H1 (cell line): ENCODE results near the gene ANXA2. TPM values are rescaled to one million over a fixed set of nuclear protein-coding genes. Genes with fewer than 3 reads are reported as not detected.

Source experiments
- CTCF ChIA-PET: fragments of 300-600 bp; sonication (Branson Sonifier 250); formaldehyde crosslinking; loops from one replicate; lab custom pipeline; 2021; ENCODE audit not compliant: partially characterized antibody; lab: Charles Lee
- POLR2A ChIA-PET: fragments of 300-600 bp; sonication (Branson Sonifier 250); formaldehyde crosslinking; loops from one replicate; lab custom pipeline; 2021; ENCODE audit warnings: inconsistent platforms; ENCODE audit not compliant: partially characterized antibody; lab: Charles Lee
- DNase-seq, 2 experiments: peaks; one replicate each; pipeline versions ENCODE4 v3.0.0 to v3.0.0-alpha.2; 2010 to 2022; ENCODE audit warnings: low spot score in 2 of 2, low read depth in 1 of 2, mixed read lengths in 1 of 2
- FAIRE-seq: peaks from 2 replicates; lab custom pipeline; 2011; peaks lifted over from hg19 to GRCh38; lab: Jason Lieb, UNC
- H2AFZ ChIP-seq: 2 replicates; pipeline ENCODE4 v1.8.1; 2012; ENCODE audit warnings: low read length, inconsistent platforms
- H2AK5ac ChIP-seq: 2 replicates; pipeline ENCODE4 v1.6.1; 2013; ENCODE audit warnings: low read depth, low read length
- H2BK120ac ChIP-seq: replicated peaks from 2 replicates; pipeline ENCODE3; 2013; ENCODE audit warnings: low read depth, low read length, inconsistent platforms
- H2BK12ac ChIP-seq: 2 replicates; pipeline ENCODE4 v1.6.1; 2013; ENCODE audit warnings: low read depth, low read length
- H2BK15ac ChIP-seq: 2 replicates; pipeline ENCODE4 v1.6.1; 2013; ENCODE audit warnings: low read length
- H2BK20ac ChIP-seq: 2 replicates; pipeline ENCODE4 v1.6.1; 2013; ENCODE audit warnings: low read length
- H2BK5ac ChIP-seq: 2 replicates; pipeline ENCODE4 v1.6.1; 2013; ENCODE audit warnings: low read depth, low read length
- H3K14ac ChIP-seq: 2 replicates; pipeline ENCODE4 v1.6.1; 2013; ENCODE audit warnings: inconsistent platforms; ENCODE audit not compliant: insufficient read length
- H3K18ac ChIP-seq: 2 replicates; pipeline ENCODE4 v1.6.1; 2013; ENCODE audit warnings: low read length; ENCODE audit errors: extremely low read depth
- H3K23ac ChIP-seq: 2 replicates; pipeline ENCODE4 v1.6.1; 2013; ENCODE audit warnings: inconsistent platforms; ENCODE audit not compliant: insufficient read length
- H3K23me2 ChIP-seq: 2 replicates; pipeline ENCODE4 v1.6.1; 2013; ENCODE audit warnings: low read depth, low read length
- H3K27ac ChIP-seq: 2 replicates; pipeline ENCODE4 v1.6.1; 2011; ENCODE audit warnings: low read depth, low read length, inconsistent platforms
- H3K27me3 ChIP-seq, 4 experiments: replicated peaks in 1 of 4; 1 replicate in 1 of 4; 2 replicates in 3 of 4; pipeline versions ENCODE4 v1.6.1 to v1.8.1; 2011 to 2013; ENCODE audit warnings: low read length in 3 of 4, mild to moderate bottlenecking in 3 of 4, inconsistent platforms in 2 of 4, mixed read lengths in 2 of 4, moderate library complexity in 1 of 4; ENCODE audit not compliant: control insufficient read depth in 3 of 4, insufficient read depth in 3 of 4; ENCODE audit errors: extremely low read depth in 1 of 4
- H3K36me3 ChIP-seq, 4 experiments: 2 replicates each; pipeline versions ENCODE4 v1.6.1 to v1.8.1; 2011 to 2013; ENCODE audit warnings: mild to moderate bottlenecking in 4 of 4, low read length in 3 of 4, moderate library complexity in 2 of 4, control low read depth in 1 of 4, inconsistent platforms in 1 of 4; ENCODE audit not compliant: insufficient read depth in 4 of 4, control insufficient read depth in 2 of 4
- H3K4ac ChIP-seq: replicated peaks from 2 replicates; pipeline ENCODE3; 2013; ENCODE audit warnings: low read length, low read depth, mixed read lengths, inconsistent platforms; ENCODE audit not compliant: insufficient read length
- H3K4me1 ChIP-seq, 4 experiments: replicated peaks in 1 of 4; 1 replicate in 1 of 4; 2 replicates in 3 of 4; pipeline versions ENCODE4 v1.6.1 to v1.8.1; 2011 to 2013; ENCODE audit warnings: low read length in 3 of 4, inconsistent platforms in 2 of 4, mixed read lengths in 1 of 4; ENCODE audit not compliant: insufficient read depth in 4 of 4, control insufficient read depth in 3 of 4
- H3K4me2 ChIP-seq, 2 experiments: 2 replicates each; pipeline versions ENCODE4 v1.6.1 to v1.8.1; 2011 to 2013; ENCODE audit warnings: low read depth in 2 of 2, low read length in 2 of 2, control low read depth in 1 of 2, inconsistent platforms in 1 of 2, mild to moderate bottlenecking in 1 of 2; ENCODE audit not compliant: insufficient read depth in 1 of 2
- H3K4me3 ChIP-seq, 4 experiments: fragments of 200-600, 300-600 bp in 1 of 4; sonication (generic), shearing (Covaris generic), sonication (Bioruptor Twin) in 1 of 4; 2 replicates each; pipeline versions ENCODE4 v1.5.1 to v1.8.1; 2011 to 2016; ENCODE audit warnings: low read length in 4 of 4, low read depth in 3 of 4, control low read depth in 2 of 4, inconsistent platforms in 2 of 4, mild to moderate bottlenecking in 2 of 4, mixed read lengths in 1 of 4, moderate library complexity in 1 of 4; ENCODE audit not compliant: insufficient read depth in 2 of 4; ENCODE audit errors: extremely low read depth in 1 of 4
- H3K56ac ChIP-seq: replicated peaks from 2 replicates; pipeline ENCODE3; 2013; ENCODE audit warnings: low read depth, mild to moderate bottlenecking, mixed read lengths, low read length, inconsistent platforms; ENCODE audit not compliant: insufficient read length
- H3K79me1 ChIP-seq: 2 replicates; pipeline ENCODE4 v1.6.1; 2013; ENCODE audit warnings: low read depth, low read length, control low read depth
- H3K79me2 ChIP-seq, 2 experiments: 2 replicates each; pipeline versions ENCODE4 v1.6.1 to v1.8.1; 2012 to 2013; ENCODE audit warnings: low read length in 2 of 2, mild to moderate bottlenecking in 2 of 2, inconsistent platforms in 1 of 2; ENCODE audit not compliant: insufficient read depth in 2 of 2, control insufficient read depth in 1 of 2
- H3K9ac ChIP-seq, 4 experiments: replicated peaks in 1 of 4; 1 replicate in 1 of 4; 2 replicates in 3 of 4; pipeline versions ENCODE4 v1.6.1 to v1.8.1; 2011 to 2013; ENCODE audit warnings: low read depth in 3 of 4, low read length in 3 of 4, control low read depth in 2 of 4, mild to moderate bottlenecking in 2 of 4, moderate library complexity in 2 of 4, inconsistent platforms in 1 of 4; ENCODE audit errors: extremely low read depth in 1 of 4
- H3K9me3 ChIP-seq, 2 experiments: 2 replicates each; pipeline versions ENCODE4 v1.6.1 to v1.8.1; 2012 to 2013; ENCODE audit warnings: mild to moderate bottlenecking in 2 of 2, moderate library complexity in 2 of 2, control low read depth in 1 of 2, inconsistent platforms in 1 of 2, low read depth in 1 of 2, low read length in 1 of 2, mixed read lengths in 1 of 2; ENCODE audit not compliant: insufficient read depth in 2 of 2
- H4K20me1 ChIP-seq, 2 experiments: replicated peaks in 1 of 2; 2 replicates each; pipeline versions ENCODE3 to v1.8.1; 2011 to 2013; ENCODE audit warnings: inconsistent platforms in 2 of 2, low read length in 2 of 2, mild to moderate bottlenecking in 1 of 2; ENCODE audit not compliant: insufficient read depth in 2 of 2, control insufficient read depth in 1 of 2
- H4K5ac ChIP-seq: 2 replicates; pipeline ENCODE4 v1.6.1; 2013; ENCODE audit warnings: low read length, low read depth, mixed read lengths, inconsistent platforms; ENCODE audit not compliant: insufficient read length
- H4K8ac ChIP-seq: 2 replicates; pipeline ENCODE4 v1.8.0; 2013; ENCODE audit warnings: mild to moderate bottlenecking, moderate library complexity, low read length, inconsistent platforms; ENCODE audit not compliant: insufficient read depth; ENCODE audit errors: extremely low read depth
- H4K91ac ChIP-seq: replicated peaks from 2 replicates; pipeline ENCODE3; 2013; ENCODE audit warnings: low read length, mixed read lengths, inconsistent platforms; ENCODE audit not compliant: insufficient read length
- ATF2 ChIP-seq: IDR thresholded peaks from 2 replicates; pipeline ENCODE4 v1.6.1; 2012; ENCODE audit warnings: low read length, inconsistent platforms
- NRF1 ChIP-seq: IDR thresholded peaks from 2 replicates; pipeline ENCODE4 v1.6.1; 2011; ENCODE audit warnings: mild to moderate bottlenecking, low read depth, low read length, improper control_type of control experiment
- PHF8 ChIP-seq: fragments of 200-600 bp; sonication (generic); conservative IDR thresholded peaks from 2 replicates; pipeline ENCODE4 v1.7.1; 2012; ENCODE audit warnings: low read depth, mild to moderate bottlenecking, inconsistent platforms, low read length, moderate library complexity
- RBBP5 ChIP-seq: IDR thresholded peaks from 2 replicates; pipeline ENCODE4 v1.7.1; 2012; ENCODE audit warnings: low read depth, mild to moderate bottlenecking, inconsistent platforms, low read length, moderate library complexity, borderline replicate concordance
- USF2 ChIP-seq: IDR thresholded peaks from 2 replicates; pipeline ENCODE4 v1.6.1; 2011; ENCODE audit warnings: low read length, improper control_type of control experiment
- WGBS, 2 experiments: shearing (Covaris generic) in 1 of 2; methylation state at CpG; one replicate each; pipeline versions ENCODE4 v1.1.6 to v1.1.7; 2013 to 2015; ENCODE audit warnings: low lambda C conversion rate in 2 of 2, mixed read lengths in 2 of 2, inconsistent platforms in 1 of 2, low coverage in 1 of 2, missing lambda C conversion rate in 1 of 2; ENCODE audit not compliant: insufficient replicate concordance in 2 of 2, insufficient coverage in 1 of 2, insufficient read length in 1 of 2; ENCODE audit errors: extremely low coverage in 1 of 2, missing lambda C conversion rate in 1 of 2; 5-methylcytosine and 5-hydroxymethylcytosine counted together
- polyA plus RNA-seq, 7 experiments: library from polyadenylated mRNA; depleted of rRNA in 3 of 7; stranded (reverse) in 5 of 7; unstranded in 2 of 7; fragments of >200 nt in 5 of 7; fragments of 200-250 nt in 2 of 7; gene quantifications; 1 replicate in 5 of 7; 2 replicates in 1 of 7; 4 replicates in 1 of 7; pipeline versions ENCODE4 v1.2.1 to v1.2.3, GENCODE V29; 2011 to 2013; ENCODE audit warnings: missing spikeins in 2 of 7, mixed read lengths in 2 of 7
- total RNA-seq: library from RNA; stranded (reverse); fragmentation: NEBNext Ultra II Directional; extraction: Animal tissue kit (Norgen Biotek cat#: 25700); gene quantifications from 2 replicates; pipeline ENCODE4 v1.2.1, GENCODE V29; 2021

ANXA2 gene
- total and polyA plus RNA-seq, 2 of the 8 experiments (the other 6 are each of a cell fraction or from before 2014, with no cell fraction given): 178 to 217 TPM

- Histone ChIP-seq H3K18ac (no peak overlapping the region), H4K91ac (no peak overlapping the region), H3K14ac (no peak overlapping the region), H3K4ac (no peak overlapping the region), H3K36me3 (peaks cover 2 to 29% (median 9%) of the 10 kb centered on the region in 4 experiments; a peak in 6 of 8 replicates), H2BK15ac (no peak overlapping the region), H4K5ac (no peak overlapping the region), H3K79me2 (no peaks in the 10 kb centered on the region), H2AFZ (no peak overlapping the region), H3K79me1 (no peaks in the 10 kb centered on the region), H3K9ac (no peak overlapping the region), H3K23ac (no peak overlapping the region), H2BK120ac (no peak overlapping the region), H3K4me2 (no peak overlapping the region), H4K20me1 (peaks cover 0 to 2% of the 10 kb centered on the region in 2 experiments), H2BK12ac (no peak overlapping the region), H3K56ac (no peak overlapping the region), H2BK5ac (no peak overlapping the region), H3K27ac (no peak overlapping the region), H3K4me1 (peaks cover 3 to 7% (median 5%) of the 10 kb centered on the region in 4 experiments; a peak in 5 of 7 replicates), H2AK5ac (no peak overlapping the region), H2BK20ac (no peak overlapping the region), H3K9me3 (no peaks in the 10 kb centered on the region), H4K8ac (no peak overlapping the region), H3K4me3 (no peak overlapping the region), H3K27me3 (no peaks in the 10 kb centered on the region), H3K23me2 (no peaks in the 10 kb centered on the region)
- POLR2A ChIA-PET: no interaction called here
- TF ChIP-seq RBBP5 (no peak), PHF8 (no peak), ATF2 (no peak), NRF1 (no peak), USF2 (no peak)
- DNase-seq (no peak), FAIRE-seq (no peak)
- WGBS, 2 experiments: 94% methylated on average over 3 of the region's 3 CpGs; no CpG with 5 or more reads in 1 of the 2 experiments
- CTCF ChIA-PET: interaction anchor here (0.6 to 1.9 kb wide), 2 partner anchors 17 to 175 kb away, joined by 3 to 4 read pairs; no protein-coding TSS in a partner anchor
Measured at GRCh38 chr15:60346077-60346476, 51.7 kb downstream of the ANXA2 start.
